GM10266 (cell line): ENCODE results near the gene CAMKV.
A peak's percentile ranks its signal among the peaks of the same experiment; 100 is the strongest.
"Not testable (repeated sequence)": the region's sequence is repeated elsewhere in the genome, so short reads cannot be mapped to it uniquely, and the experiment has no call there.

Experiments
- DNase-seq: peaks from one replicate; pipeline ENCODE4 v3.0.0; 2012; ENCODE audit errors: extremely low spot score
- TF ChIP-seq, protein P1 (sequence below): IDR thresholded peaks from 2 replicates; pipeline ENCODE4 v1.5.1; 2012; ENCODE audit warnings: mild to moderate bottlenecking, low read depth; ENCODE audit not compliant: control insufficient read depth, insufficient read depth; ENCODE audit errors: missing control alignments

The CAMKV gene

DNA sequence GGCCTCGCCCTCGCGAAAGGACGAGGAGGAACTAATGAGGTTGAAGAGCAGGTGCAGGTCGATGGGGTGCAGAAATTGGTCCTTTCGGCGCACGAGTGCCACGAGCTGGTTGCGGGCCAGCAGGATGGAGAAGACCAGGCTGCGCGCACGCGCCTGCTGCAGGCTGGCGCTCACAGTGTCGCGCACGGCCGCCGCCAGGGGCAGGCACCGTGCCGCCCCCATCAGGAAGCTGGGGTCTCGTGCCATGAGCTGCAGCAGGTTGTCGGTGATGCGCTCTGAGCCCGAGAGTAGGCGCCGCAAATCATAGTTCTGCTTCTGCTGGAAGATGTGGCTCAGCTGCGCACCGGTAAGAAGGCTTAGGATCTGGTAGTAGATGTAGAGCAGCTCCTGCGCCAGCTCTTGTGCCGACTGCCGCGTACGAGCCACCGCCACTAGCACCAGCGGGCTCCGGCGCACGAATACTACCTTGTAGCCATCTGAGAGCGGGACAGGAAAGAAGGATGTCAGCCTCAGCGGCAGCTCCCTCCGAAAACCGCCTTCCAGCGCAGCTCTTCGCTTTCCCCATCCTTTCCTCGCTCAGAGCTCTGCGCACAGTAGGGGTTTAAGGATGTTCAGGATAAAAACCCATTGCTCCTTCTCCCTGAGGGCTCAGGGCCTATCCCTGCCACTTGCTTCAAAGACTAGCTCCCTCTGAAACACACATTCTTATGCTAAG lies 40.9 kb upstream of the CAMKV start:
- TF ChIP-seq, protein P1, sequence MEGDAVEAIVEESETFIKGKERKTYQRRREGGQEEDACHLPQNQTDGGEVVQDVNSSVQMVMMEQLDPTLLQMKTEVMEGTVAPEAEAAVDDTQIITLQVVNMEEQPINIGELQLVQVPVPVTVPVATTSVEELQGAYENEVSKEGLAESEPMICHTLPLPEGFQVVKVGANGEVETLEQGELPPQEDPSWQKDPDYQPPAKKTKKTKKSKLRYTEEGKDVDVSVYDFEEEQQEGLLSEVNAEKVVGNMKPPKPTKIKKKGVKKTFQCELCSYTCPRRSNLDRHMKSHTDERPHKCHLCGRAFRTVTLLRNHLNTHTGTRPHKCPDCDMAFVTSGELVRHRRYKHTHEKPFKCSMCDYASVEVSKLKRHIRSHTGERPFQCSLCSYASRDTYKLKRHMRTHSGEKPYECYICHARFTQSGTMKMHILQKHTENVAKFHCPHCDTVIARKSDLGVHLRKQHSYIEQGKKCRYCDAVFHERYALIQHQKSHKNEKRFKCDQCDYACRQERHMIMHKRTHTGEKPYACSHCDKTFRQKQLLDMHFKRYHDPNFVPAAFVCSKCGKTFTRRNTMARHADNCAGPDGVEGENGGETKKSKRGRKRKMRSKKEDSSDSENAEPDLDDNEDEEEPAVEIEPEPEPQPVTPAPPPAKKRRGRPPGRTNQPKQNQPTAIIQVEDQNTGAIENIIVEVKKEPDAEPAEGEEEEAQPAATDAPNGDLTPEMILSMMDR: no peak
- no peak for DNase-seq

DNA sequence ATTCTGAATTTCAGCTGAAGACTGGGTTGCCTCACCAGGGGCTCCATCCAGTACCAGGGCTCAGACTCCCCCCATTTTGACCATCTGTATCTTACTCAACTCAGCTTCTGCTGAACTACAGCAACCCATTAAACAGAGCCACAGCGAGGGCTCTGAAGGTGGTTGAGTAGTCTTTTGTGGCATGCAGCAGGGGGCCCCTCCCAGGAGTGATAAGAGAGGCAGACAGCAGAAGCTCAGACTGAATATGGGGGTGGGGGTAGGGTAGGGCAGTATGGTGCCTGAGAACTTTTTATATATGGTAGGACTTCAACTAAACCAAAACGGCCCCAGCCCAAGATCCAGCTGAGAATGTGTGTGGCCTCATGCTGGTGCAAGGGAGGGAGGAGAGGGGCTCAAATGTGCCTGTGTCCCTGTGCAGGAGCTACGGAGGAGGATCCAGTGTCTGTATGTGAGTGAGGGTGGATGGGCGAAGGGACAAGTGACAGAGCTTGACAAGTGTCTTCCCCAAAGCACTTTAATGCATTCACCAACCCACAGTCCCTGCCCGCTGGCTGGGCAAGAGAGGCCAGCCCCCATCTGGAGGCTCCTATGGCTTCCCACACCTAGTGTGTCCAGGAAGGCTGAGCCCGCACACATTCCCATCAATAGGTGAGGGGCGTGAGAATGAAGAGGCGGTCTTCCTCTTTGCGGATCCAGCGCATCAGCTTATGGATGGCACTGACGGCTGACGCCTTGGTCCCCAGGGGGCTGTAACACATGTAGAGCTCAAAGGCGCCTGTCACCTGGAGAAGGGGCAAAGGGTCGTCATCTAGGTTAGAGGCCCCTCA lies 38.9 kb upstream of the CAMKV start:
- DNase-seq: no peak
- TF ChIP-seq, protein P1: no peak

DNA sequence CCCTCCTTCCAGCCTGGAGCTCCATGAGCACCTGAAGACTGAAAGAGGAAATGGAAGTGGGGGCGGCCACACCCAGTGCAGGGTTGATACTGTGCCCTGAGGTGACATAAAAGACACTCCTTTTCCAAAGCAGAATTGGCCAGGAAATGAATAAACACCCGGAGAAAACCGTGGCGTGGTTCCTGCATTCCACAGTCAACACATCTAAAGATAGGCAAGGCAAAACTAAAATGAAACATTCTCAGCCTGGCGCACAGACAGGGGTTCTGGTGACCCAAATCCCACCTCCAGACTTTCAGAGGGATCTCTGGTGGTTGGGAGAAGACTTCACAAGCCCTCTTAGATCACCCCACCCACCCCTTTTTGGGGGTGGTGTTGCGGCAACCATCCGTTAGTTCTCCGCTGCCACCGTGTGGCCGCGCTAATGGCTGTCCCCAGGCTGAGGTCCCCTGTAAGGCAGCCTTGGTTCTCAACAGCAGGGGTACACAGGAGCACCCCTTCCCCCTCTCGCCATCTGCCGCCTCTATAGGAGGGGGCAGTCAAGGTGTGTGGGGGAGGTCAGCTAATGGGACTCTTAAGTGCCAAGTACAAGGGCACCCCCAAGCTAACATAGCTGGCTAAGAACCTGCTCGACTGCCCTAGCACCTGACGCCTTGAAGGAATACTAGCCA lies 36.5 kb upstream of the CAMKV start:
- peak; percentile 85 for DNase-seq
- TF ChIP-seq, protein P1: peak; percentile 75

DNA sequence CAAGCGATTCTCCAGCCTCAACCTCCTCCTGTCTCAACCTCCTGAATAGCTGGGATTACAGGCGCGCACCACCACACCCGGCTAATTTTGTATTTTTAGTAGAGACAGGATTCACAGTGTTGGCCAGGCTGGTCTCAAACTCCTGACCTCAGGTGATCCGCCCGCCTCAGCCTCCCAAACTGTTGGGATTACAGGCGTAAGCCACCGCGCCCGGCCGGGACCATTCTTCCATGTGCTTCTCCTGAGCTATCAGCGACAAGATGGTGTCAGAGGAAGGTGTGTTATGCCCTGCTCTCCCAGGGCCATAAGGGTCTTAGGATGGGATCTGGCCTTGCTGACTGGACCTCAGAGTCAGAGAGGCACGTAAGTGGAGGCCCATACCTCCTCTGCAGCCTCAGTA lies 34.7 kb upstream of the CAMKV start:
- DNase-seq: not testable (repeated sequence)

DNA sequence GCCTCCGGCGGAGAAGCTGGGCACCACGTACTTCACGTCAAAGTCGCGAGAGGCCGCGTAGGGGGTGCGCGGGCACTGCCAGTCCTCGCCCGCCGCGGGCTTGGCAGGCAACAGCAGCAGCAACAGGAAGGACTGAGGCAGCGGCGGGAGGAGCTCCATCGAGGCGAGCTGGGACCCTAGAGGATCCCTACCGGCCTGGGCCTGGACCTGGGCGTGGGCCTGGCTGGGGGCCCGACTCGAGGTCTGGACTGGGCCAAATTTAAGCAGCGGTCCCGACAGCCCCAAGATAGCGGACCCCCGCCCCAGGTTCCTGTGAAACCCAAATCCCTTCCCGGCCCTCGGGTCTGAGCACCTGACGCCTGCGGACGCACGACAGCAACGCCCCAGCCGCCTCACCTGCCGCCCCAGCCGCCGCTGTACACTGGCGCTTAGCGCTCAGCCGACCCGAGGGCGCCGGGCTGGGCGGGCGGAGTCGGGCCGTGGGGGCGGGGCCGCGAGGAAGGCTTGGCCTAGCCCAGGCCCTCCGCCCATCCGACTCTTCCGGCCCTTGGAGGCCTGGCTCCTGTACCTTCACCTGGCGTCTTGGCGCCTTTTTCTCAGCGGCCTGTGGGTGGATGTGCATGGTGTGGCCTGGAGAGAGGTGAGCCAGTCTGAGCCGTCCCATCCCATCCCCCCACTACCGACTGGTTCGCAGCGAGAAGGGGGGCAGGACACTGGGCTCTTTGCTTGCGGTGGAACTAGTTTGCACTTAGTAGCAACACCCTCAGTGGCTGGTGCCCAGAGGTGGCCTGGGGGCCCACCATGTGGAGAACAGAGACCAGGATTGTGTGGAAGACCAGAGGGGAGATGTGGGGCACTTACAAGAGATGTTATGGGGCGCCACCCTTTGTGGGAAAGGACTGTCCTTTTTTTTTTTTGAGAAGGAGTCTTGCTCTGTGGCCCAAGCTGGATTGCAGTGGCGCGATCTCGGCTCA lies 34.0 kb upstream of the CAMKV start, which contains the start of gene MST1R:
Gene MST1R (minus strand): TSS at position 423 of the 974 bp plus-strand sequence. CDS start 264 bp downstream, at position 159.
- TF ChIP-seq, protein P1: no peak

DNA sequence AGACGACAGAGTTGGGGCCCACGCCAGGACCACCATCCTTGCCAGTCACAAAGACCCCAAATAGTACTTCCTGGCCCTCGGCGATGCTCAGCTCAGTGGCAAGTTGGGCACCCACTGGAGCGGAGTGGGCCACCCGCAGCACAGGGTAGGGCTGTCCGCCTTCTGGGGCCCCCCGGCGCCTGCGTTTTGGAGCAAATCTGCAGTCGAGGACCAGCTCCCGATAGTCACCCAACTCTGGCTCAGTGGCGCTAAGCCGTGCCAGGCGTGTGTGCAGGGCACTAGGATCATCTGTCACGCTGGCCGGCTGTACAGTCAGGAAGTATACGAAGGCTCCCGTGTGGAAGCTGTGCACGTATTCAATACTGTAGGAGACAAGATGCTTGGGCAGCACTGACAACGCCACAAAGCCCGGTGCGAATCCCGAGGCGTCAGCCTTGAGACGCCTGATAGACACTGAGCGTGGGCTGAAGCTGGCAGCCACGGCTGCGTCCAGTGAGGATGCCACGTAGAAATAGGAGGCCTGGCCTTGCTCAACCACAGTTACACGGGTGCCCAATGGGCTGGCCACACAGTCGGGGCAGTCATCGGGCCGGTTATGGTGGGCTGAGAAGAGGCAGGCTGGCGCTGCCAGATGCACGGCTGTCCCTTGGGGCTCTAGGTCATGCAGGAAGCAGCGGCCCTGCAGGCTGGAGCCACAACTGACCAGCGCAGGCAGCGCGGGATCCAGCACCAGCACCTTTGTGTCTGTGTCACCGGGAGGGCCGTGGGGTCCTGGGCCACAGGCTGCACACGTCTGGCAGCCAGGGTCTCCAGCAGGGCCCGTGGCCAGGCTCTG lies 33.0 kb upstream of the CAMKV start:
- no peak for DNase-seq
- TF ChIP-seq, protein P1: no peak

More for the DNA sequence above, 34.0 kb upstream of the CAMKV start, which contains the start of gene MST1R:
- peak; percentile 84 for DNase-seq
